Measurements from ENCODE around the gene ACTN3.
"Not testable (repeated sequence)": the region's sequence is repeated elsewhere in the genome, so short reads cannot be mapped to it uniquely, and the experiment has no call there.

Gene ACTN3

GRCh38 chr11:66600219-66600618 is 53.5 kb downstream of the ACTN3 start:
- DNase-seq (ENCODE audit: low spot score) = no peak

- DNase-seq (ENCODE audit: low spot score) = no peak
Observed at GRCh38 chr11:66600631-66601233, 54.0 kb downstream of the ACTN3 start.

DNA sequence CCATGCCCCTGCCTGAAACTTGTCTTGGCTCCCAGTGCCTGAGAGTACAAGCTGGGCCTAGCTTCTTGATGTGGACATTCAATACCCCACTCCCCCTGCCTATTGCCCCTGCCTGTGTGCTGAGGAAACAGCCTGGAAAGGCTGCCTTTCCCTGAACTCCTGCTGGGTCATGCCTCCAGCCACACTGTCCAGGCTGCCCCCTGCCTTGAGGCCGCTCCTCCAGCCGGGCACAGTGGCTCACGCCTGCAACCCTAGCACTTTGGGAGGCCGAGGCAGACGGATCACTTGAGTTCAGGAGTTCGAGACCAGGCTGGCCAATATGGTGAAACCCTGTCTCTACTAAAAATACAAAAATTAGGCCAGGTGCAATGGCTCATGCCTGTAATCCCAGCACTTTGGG is 56.4 kb downstream of the ACTN3 start:
- DNase-seq (ENCODE audit: low spot score) = no peak

DNA sequence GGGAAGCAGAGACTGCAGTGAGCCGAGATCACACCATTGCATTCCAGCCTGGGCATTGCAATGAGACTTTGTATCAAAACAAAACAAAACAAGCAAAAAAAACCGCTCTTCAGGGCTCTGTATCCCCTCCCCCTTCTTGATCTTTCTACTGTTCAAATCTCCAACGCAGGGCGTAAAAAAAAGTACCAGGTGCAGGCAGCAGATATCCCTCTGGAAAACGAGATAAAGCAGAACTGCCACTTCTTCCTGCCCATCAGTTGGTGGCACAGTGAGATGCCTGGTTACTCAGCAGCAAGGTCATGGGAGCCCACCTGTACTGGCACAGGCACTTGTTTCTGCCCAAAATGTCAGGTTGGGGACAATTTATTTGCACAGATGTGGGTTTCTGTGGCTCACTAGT is 57.5 kb downstream of the ACTN3 start:
- DNase-seq (ENCODE audit: low spot score) = no peak

GRCh38 chr11:66606608-66607007 is 59.9 kb downstream of the ACTN3 start:
- DNase-seq (ENCODE audit: low spot score) = not testable (repeated sequence)

GRCh38 chr11:66607126-66607834 is 60.6 kb downstream of the ACTN3 start:
- no peak for DNase-seq (ENCODE audit: low spot score)

DNA sequence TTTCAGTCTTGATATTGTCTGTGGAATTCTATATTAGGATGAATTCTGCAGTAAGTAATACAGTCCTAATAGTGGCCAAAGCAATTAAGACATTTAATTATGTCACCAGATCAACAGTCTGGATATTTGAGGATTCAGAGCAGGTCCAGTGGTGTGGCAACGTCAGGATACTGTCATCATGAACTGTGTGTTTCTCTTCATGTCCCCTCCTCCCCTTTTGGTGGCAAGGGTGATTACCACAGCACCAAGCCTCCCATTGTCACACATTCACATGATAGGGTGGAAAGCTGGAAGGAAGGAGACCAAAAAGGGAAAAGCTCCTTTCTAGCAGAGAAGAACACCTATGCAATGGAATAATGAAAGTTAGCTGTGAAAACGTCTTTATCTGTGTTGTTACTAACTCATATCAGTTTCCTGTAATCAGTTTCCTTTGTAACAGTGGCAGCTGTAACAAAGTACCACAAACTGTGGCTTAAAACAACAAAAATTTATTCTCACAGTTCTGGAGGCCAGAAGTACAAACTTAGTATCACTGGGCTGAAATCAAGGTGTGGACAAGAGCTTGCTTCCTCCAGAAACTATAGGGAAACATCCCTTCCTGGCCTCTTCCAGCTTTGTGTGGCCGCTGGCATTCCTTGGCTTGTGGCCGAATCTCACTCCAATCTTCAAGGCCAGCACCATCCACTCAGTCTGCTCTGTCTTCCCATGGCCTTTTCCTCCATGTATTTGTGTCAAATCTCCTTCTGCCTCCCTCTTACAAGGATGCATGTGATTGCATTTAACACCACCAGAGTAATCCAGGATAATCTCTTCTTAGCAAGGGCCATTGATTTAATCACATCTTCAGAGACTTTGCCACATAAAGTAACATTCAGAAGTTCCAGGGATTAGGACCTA is 63.3 kb downstream of the ACTN3 start:
- no peak for DNase-seq (ENCODE audit: low spot score)

DNA sequence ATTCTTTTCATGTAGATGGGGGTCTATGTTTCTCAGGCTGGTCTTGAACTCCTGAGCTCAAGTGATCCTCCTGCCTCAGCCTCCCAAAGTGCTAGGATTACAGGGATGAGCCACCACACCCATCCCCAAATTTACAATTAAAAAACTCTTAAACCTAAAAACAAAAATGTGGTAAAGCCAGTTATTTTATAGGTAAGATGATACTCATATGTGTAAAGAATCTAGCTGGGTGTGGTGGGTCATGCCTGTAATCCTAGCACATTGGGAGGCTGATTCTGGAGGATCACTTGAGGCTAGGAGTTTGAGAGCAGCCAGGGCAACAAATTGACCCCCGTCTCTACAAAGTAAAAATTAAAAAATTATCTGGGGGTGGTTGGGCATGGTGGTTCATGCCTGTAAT is 65.8 kb downstream of the ACTN3 start:
- no peak for DNase-seq (ENCODE audit: low spot score)

Measured in SW480 (cell line).